ENCODE data around the gene TTC7B. TPM values are rescaled to one million over a fixed set of nuclear protein-coding genes. Genes with fewer than 3 reads are reported as not detected.

The TTC7B gene
- polyA plus RNA-seq, 1 donor from 2014 or later = 19.9 TPM

DNA sequence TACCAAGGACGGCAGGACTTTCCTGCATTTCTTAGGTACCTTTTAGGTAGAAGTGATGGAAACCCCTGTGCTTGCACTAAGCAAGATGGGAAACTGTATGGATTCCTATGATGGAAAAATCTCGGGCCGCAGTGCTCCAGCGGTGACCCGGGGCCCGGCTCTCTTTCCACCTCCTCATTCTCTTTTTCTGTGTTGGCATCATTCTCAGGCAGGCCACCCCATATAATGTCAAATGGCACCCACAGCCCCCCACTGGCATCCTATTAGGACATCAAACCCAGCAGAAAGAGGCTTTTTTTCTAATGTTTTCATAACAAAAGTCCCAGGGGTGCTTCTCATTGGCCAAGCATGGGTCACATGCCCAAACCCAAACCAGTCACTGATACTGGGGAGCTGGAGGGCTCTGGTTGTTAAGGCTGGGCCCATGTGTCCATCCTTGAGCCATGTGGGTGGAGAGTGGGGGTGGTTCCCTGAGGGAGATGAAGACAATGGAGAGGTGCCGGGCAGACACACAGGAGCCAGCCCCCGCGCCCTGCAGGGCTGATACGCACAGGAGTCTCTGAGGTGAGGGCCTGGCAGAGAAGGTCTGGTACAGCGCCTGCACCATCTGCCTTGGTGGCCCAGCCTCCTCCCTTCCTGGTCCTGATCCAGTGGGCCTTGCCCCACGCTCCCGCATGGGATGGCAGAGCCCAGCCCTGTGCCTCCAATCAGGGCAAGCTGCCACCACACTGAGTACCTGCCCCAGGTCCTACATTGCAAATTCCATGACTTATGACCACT lies 277.3 kb downstream of the TTC7B start:
- Histone ChIP-seq H3K36me3 (ENCODE audit: insufficient read depth, low read length) (no peaks in the 10 kb centered on the region), H3K27ac (ENCODE audit: low read length) (no peak overlapping the region), H3K4me2 (ENCODE audit: low read length) (no peak overlapping the region), H3K9ac (ENCODE audit: low read length) (no peak overlapping the region), H3K4me3 (ENCODE audit: low read length) (no peak overlapping the region), H3K9me2 (ENCODE audit: insufficient read depth, low read length) (no peaks in the 10 kb centered on the region), H3K9me3 (ENCODE audit: low read length) (no peaks in the 10 kb centered on the region), H3F3A (ENCODE audit: insufficient read depth, low read length, poor library complexity, severe bottlenecking) (no peaks in the 10 kb centered on the region), H3K79me2 (replicated peaks; ENCODE audit: insufficient read depth, low read length) (no peaks in the 10 kb centered on the region), H2AFZ (ENCODE audit: low read depth, low read length) (no peak overlapping the region), H4K20me1 (ENCODE audit: insufficient read depth) (no peaks in the 10 kb centered on the region), H3K27me3 (ENCODE audit: insufficient read depth, low read depth, low read length) (no peaks in the 10 kb centered on the region)
- TF ChIP-seq, protein P1, sequence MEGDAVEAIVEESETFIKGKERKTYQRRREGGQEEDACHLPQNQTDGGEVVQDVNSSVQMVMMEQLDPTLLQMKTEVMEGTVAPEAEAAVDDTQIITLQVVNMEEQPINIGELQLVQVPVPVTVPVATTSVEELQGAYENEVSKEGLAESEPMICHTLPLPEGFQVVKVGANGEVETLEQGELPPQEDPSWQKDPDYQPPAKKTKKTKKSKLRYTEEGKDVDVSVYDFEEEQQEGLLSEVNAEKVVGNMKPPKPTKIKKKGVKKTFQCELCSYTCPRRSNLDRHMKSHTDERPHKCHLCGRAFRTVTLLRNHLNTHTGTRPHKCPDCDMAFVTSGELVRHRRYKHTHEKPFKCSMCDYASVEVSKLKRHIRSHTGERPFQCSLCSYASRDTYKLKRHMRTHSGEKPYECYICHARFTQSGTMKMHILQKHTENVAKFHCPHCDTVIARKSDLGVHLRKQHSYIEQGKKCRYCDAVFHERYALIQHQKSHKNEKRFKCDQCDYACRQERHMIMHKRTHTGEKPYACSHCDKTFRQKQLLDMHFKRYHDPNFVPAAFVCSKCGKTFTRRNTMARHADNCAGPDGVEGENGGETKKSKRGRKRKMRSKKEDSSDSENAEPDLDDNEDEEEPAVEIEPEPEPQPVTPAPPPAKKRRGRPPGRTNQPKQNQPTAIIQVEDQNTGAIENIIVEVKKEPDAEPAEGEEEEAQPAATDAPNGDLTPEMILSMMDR (IDR thresholded peaks at IDR 0.05; ENCODE audit: poor library complexity, severe bottlenecking) = no peak
- TF ChIP-seq TAF1 (IDR thresholded peaks at IDR 0.05; ENCODE audit: low read depth) (no peak), RAD21 (conservative IDR thresholded peaks at IDR 0.05) (no peak), MXI1 (conservative IDR thresholded peaks at IDR 0.05; ENCODE audit: poor library complexity, severe bottlenecking) (no peak), POLR2AphosphoS5 (IDR thresholded peaks at IDR 0.05) (no peak), SMC3 (conservative IDR thresholded peaks at IDR 0.05; ENCODE audit: poor library complexity) (no peak), EZH2 (IDR thresholded peaks at IDR 0.05; ENCODE audit: borderline replicate concordance, insufficient read depth, low read length, poor library complexity, severe bottlenecking) (no peak), EP300 (conservative IDR thresholded peaks at IDR 0.05; ENCODE audit: poor library complexity, severe bottlenecking) (no peak)
- TF ChIP-seq, protein P2, sequence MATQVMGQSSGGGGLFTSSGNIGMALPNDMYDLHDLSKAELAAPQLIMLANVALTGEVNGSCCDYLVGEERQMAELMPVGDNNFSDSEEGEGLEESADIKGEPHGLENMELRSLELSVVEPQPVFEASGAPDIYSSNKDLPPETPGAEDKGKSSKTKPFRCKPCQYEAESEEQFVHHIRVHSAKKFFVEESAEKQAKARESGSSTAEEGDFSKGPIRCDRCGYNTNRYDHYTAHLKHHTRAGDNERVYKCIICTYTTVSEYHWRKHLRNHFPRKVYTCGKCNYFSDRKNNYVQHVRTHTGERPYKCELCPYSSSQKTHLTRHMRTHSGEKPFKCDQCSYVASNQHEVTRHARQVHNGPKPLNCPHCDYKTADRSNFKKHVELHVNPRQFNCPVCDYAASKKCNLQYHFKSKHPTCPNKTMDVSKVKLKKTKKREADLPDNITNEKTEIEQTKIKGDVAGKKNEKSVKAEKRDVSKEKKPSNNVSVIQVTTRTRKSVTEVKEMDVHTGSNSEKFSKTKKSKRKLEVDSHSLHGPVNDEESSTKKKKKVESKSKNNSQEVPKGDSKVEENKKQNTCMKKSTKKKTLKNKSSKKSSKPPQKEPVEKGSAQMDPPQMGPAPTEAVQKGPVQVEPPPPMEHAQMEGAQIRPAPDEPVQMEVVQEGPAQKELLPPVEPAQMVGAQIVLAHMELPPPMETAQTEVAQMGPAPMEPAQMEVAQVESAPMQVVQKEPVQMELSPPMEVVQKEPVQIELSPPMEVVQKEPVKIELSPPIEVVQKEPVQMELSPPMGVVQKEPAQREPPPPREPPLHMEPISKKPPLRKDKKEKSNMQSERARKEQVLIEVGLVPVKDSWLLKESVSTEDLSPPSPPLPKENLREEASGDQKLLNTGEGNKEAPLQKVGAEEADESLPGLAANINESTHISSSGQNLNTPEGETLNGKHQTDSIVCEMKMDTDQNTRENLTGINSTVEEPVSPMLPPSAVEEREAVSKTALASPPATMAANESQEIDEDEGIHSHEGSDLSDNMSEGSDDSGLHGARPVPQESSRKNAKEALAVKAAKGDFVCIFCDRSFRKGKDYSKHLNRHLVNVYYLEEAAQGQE (IDR thresholded peaks at IDR 0.05; ENCODE audit: borderline replicate concordance) = no peak

GRCh38 chr14:90538095-90538494 lies 278.1 kb downstream of the TTC7B start:
- H3K4me3 ChIP-seq (ENCODE audit: low read length) = no peak overlapping the region
- no peak overlapping the region for H3K9ac ChIP-seq (ENCODE audit: low read length)
- H3K9me2 ChIP-seq (ENCODE audit: insufficient read depth, low read length) = no peaks in the 10 kb centered on the region
- H3K27ac ChIP-seq (ENCODE audit: low read length) = no peak overlapping the region
- no peaks in the 10 kb centered on the region for H3K27me3 ChIP-seq (ENCODE audit: insufficient read depth, low read depth, low read length)
- no peak overlapping the region for H2AFZ ChIP-seq (ENCODE audit: low read depth, low read length)
- no peaks in the 10 kb centered on the region for H3K9me3 ChIP-seq (ENCODE audit: low read length)
- TF ChIP-seq MXI1 (conservative IDR thresholded peaks at IDR 0.05; ENCODE audit: poor library complexity, severe bottlenecking) (no peak), EZH2 (IDR thresholded peaks at IDR 0.05; ENCODE audit: borderline replicate concordance, insufficient read depth, low read length, poor library complexity, severe bottlenecking) (no peak), SMC3 (conservative IDR thresholded peaks at IDR 0.05; ENCODE audit: poor library complexity) (no peak), TAF1 (IDR thresholded peaks at IDR 0.05; ENCODE audit: low read depth) (no peak), EP300 (conservative IDR thresholded peaks at IDR 0.05; ENCODE audit: poor library complexity, severe bottlenecking) (no peak), POLR2AphosphoS5 (IDR thresholded peaks at IDR 0.05) (no peak), RAD21 (conservative IDR thresholded peaks at IDR 0.05) (no peak)
- TF ChIP-seq, protein P2 (IDR thresholded peaks at IDR 0.05; ENCODE audit: borderline replicate concordance) = no peak
- TF ChIP-seq, protein P1 (IDR thresholded peaks at IDR 0.05; ENCODE audit: poor library complexity, severe bottlenecking) = no peak
- H3K4me2 ChIP-seq (ENCODE audit: low read length) = no peak overlapping the region
- no peaks in the 10 kb centered on the region for H4K20me1 ChIP-seq (ENCODE audit: insufficient read depth)
- H3K36me3 ChIP-seq (ENCODE audit: insufficient read depth, low read length) = no peaks in the 10 kb centered on the region
- no peaks in the 10 kb centered on the region for H3K79me2 ChIP-seq (replicated peaks; ENCODE audit: insufficient read depth, low read length)
- H3F3A ChIP-seq (ENCODE audit: insufficient read depth, low read length, poor library complexity, severe bottlenecking) = no peaks in the 10 kb centered on the region
